Measurements from ENCODE around the gene GDF11. TPM values are rescaled to one million over a fixed set of nuclear protein-coding genes. Genes with fewer than 3 reads are reported as not detected.
"Not testable (repeated sequence)": the region's sequence is repeated elsewhere in the genome, so short reads cannot be mapped to it uniquely, and the experiment has no call there.

The GDF11 gene
- total RNA-seq, 2 donors from 2014 or later, result 3.0 to 9.7 TPM

DNA sequence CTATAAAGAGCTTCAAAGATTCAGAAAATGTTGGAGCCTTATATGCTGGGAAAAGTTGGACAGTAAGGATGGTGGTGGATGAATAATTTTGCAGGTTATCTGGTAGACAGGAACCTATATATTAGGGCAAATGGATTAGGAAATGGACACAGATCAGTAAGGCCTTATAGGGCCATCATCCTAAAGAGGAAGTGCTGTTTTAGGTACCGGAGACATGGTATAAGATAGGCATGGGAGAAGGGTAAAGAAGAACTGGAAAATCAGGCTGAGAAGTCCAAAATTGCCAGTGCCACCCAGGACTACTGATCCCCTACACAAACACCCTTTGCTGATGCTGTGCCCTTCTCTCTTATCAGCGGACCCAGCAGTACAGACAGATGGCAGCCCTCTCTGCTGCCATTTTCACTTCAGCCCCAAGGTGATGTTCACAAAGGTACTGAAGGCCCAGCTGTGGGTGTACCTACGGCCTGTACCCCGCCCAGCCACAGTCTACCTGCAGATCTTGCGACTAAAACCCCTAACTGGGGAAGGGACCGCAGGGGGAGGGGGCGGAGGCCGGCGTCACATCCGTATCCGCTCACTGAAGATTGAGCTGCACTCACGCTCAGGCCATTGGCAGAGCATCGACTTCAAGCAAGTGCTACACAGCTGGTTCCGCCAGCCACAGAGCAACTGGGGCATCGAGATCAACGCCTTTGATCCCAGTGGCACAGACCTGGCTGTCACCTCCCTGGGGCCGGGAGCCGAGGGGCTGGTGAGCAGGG is 5.5 kb downstream of the GDF11 start:
- no peak overlapping the region for H3K27ac ChIP-seq
- TF ChIP-seq, protein P1, sequence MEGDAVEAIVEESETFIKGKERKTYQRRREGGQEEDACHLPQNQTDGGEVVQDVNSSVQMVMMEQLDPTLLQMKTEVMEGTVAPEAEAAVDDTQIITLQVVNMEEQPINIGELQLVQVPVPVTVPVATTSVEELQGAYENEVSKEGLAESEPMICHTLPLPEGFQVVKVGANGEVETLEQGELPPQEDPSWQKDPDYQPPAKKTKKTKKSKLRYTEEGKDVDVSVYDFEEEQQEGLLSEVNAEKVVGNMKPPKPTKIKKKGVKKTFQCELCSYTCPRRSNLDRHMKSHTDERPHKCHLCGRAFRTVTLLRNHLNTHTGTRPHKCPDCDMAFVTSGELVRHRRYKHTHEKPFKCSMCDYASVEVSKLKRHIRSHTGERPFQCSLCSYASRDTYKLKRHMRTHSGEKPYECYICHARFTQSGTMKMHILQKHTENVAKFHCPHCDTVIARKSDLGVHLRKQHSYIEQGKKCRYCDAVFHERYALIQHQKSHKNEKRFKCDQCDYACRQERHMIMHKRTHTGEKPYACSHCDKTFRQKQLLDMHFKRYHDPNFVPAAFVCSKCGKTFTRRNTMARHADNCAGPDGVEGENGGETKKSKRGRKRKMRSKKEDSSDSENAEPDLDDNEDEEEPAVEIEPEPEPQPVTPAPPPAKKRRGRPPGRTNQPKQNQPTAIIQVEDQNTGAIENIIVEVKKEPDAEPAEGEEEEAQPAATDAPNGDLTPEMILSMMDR (IDR thresholded peaks at IDR 0.05), result no peak
- no peak overlapping the region for H3K4me3 ChIP-seq
- peaks cover 16 to 26% of the 10 kb centered on the region in 2 donors for H3K4me1 ChIP-seq (ENCODE audit: control insufficient read depth in 1 of 2, low read depth in 2 of 2)
- H3K9me3 ChIP-seq, result no peaks in the 10 kb centered on the region
- no peaks in the 10 kb centered on the region for H3K27me3 ChIP-seq (replicated peaks; ENCODE audit: insufficient read depth)
- ATAC-seq (ENCODE audit: insufficient number of reproducible peaks, low FRiP score, low read depth) (no peak), DNase-seq (ENCODE audit: low spot score) (no peak)
- H3K36me3 ChIP-seq, result peaks cover 27% of the 10 kb centered on the region

GRCh38 chr12:55755246-55755645 is 12.3 kb downstream of the GDF11 start:
- no peaks in the 10 kb centered on the region for H3K4me1 ChIP-seq (ENCODE audit: control insufficient read depth in 1 of 2, low read depth in 2 of 2)
- H3K27me3 ChIP-seq (replicated peaks; ENCODE audit: insufficient read depth), result no peaks in the 10 kb centered on the region
- H3K9me3 ChIP-seq, result no peaks in the 10 kb centered on the region
- no peak overlapping the region for H3K4me3 ChIP-seq
- peaks cover 70% of the 10 kb centered on the region for H3K36me3 ChIP-seq
- ATAC-seq (ENCODE audit: insufficient number of reproducible peaks, low FRiP score, low read depth) (no peak), DNase-seq (ENCODE audit: low spot score) (no peak)
- H3K27ac ChIP-seq, result no peak overlapping the region
- TF ChIP-seq, protein P1 (IDR thresholded peaks at IDR 0.05), result no peak

DNA sequence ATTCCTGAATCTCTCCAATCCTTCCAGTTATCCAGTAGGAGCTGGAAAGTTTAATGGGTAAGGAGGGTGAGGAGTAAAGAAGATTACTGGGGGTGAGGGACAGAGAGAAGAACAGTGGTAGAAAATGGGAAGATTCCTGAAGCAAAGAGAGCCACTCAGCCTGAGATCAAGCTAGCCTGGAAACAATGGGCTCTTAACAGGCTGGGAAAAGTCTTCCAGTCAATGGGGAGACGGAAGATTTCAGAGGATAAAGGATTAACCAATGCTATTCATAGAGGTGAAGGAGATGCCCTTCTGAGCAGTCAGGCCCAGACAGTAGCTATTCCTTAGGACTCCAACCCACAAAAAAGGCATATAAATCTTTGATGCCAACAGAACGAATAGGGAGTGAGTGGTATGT is 14.8 kb downstream of the GDF11 start:
- TF ChIP-seq, protein P1 (IDR thresholded peaks at IDR 0.05), result no peak
- H3K27ac ChIP-seq, result no peak overlapping the region
- H3K4me3 ChIP-seq, result no peak overlapping the region
- no peaks in the 10 kb centered on the region for H3K27me3 ChIP-seq (replicated peaks; ENCODE audit: insufficient read depth)
- DNase-seq (ENCODE audit: low spot score) (no peak), ATAC-seq (ENCODE audit: insufficient number of reproducible peaks, low FRiP score, low read depth) (no peak)
- no peaks in the 10 kb centered on the region for H3K4me1 ChIP-seq (ENCODE audit: control insufficient read depth in 1 of 2, low read depth in 2 of 2)
- H3K36me3 ChIP-seq, result peaks cover 51% of the 10 kb centered on the region
- no peaks in the 10 kb centered on the region for H3K9me3 ChIP-seq

DNA sequence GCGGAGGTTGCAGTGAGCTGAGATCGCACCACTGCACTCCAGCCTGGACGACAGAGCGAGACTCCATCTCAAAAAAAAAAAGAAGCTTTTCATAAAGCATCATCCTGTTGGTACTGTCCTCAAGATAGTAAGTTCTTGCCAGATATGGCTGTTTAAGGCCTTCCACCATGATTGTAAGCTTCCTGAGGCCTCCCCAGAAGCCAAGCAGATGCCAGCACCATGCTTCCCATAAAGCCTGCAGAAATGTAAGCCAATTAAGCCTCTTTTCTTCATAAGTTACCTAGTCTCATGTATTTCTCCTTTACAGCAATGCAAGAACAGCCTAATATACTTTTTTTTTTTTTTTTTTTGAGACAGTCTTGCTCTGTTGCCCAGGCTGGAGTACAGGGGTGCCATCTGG is 15.7 kb downstream of the GDF11 start:
- H3K36me3 ChIP-seq, result peaks cover 43% of the 10 kb centered on the region
- H3K9me3 ChIP-seq; DNase-seq (ENCODE audit: low spot score); H3K4me1 ChIP-seq (ENCODE audit: control insufficient read depth in 1 of 2, low read depth in 2 of 2); ATAC-seq (ENCODE audit: insufficient number of reproducible peaks, low FRiP score, low read depth); H3K27me3 ChIP-seq (replicated peaks; ENCODE audit: insufficient read depth); H3K4me3 ChIP-seq; H3K27ac ChIP-seq: not testable (repeated sequence)

DNA sequence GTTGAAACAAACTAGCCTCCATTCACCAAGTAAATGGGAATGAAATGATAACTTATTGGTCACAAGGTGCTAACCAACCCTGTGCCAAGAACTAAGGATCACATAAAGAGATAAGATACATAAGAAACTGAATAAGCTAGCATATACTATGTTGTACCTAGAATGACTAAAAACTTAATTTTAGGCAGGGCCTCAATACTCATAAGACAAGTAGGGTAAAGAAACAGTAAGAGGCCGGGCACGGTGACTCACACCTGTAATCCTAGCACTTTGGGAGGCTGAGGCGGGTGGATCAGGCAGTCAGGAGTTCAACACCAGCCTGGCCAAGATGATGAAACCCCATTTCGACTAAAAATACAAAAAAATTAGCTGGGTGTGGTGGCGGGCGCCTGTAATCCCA is 17.7 kb downstream of the GDF11 start:
- H3K4me1 ChIP-seq (ENCODE audit: control insufficient read depth in 1 of 2, low read depth in 2 of 2), result no peaks in the 10 kb centered on the region
- no peak overlapping the region for H3K4me3 ChIP-seq
- ATAC-seq (ENCODE audit: insufficient number of reproducible peaks, low FRiP score, low read depth), result no peak
- no peaks in the 10 kb centered on the region for H3K9me3 ChIP-seq
- DNase-seq (ENCODE audit: low spot score), result no peak
- TF ChIP-seq, protein P1 (IDR thresholded peaks at IDR 0.05), result no peak
- no peaks in the 10 kb centered on the region for H3K27me3 ChIP-seq (replicated peaks; ENCODE audit: insufficient read depth)
- H3K27ac ChIP-seq, result no peak overlapping the region
- peaks cover 32% of the 10 kb centered on the region for H3K36me3 ChIP-seq

DNA sequence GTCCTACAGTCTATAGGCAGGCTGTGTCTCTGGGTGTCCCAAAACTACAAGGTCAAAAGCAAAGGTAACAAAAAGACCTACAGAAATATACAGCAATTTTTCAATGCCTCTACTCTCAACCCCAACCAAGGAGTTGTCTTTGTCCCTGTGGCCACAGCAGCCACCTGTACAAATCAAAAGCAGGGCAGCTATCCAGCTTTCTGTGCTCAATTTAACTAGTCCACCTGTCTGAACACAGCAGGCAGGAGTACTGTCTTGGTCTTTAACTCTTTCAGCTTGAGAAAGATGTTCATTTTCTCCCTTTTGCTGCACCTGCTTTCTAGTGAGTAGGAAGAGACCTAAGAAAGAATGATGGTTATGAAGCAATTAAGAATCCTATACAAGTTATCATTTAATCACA is 19.7 kb downstream of the GDF11 start:
- ATAC-seq (ENCODE audit: insufficient number of reproducible peaks, low FRiP score, low read depth), result no peak
- Histone ChIP-seq H3K4me3 (no peak overlapping the region), H3K36me3 (peaks cover 20% of the 10 kb centered on the region)

More for the DNA sequence above, 19.7 kb downstream of the GDF11 start:
- Histone ChIP-seq H3K27me3 (replicated peaks; ENCODE audit: insufficient read depth) (no peaks in the 10 kb centered on the region), H3K27ac (no peak overlapping the region), H3K4me1 (ENCODE audit: control insufficient read depth in 1 of 2, low read depth in 2 of 2) (no peaks in the 10 kb centered on the region), H3K9me3 (no peaks in the 10 kb centered on the region)
- no peak for DNase-seq (ENCODE audit: low spot score)
- TF ChIP-seq, protein P1 (IDR thresholded peaks at IDR 0.05), result no peak
